Measurements from ENCODE around the gene RDH8. TPM values are rescaled to one million over a fixed set of nuclear protein-coding genes. Genes with fewer than 3 reads are reported as not detected.

The RDH8 gene
- total RNA-seq: not detected in 2 replicates
- 0.06 TPM in 1 of 2 replicates, not detected in the other for polyA plus RNA-seq
- not detected in 2 replicates for polyA plus RNA-seq (2012)
- not detected in 2 replicates for polyA minus RNA-seq (ENCODE audit: low replicate concordance)

GRCh38 chr19:10013316-10013715 is at the start of gene RDH8:
TSS of gene RDH8 (plus strand) at chr19:10013483. CDS start at chr19:10013498, 15 bp downstream.
- Histone ChIP-seq H3K79me2 (ENCODE audit: control insufficient read depth, insufficient read depth, low read length) (peaks cover 2% of the 10 kb centered on the region), H3K36me3 (ENCODE audit: control insufficient read depth, insufficient read depth, low read length) (no peaks in the 10 kb centered on the region), H3K27me3 (ENCODE audit: control insufficient read depth, insufficient read depth, low read length) (no peaks in the 10 kb centered on the region), H2AFZ (ENCODE audit: low read length) (no peak within 1 kb of the TSS), H3K9me3 (ENCODE audit: control insufficient read depth, insufficient read depth, low read depth, low read length) (no peaks in the 10 kb centered on the region), H3K9ac (ENCODE audit: insufficient read depth, low read length) (no peak within 1 kb of the TSS), H3K4me1 (ENCODE audit: control insufficient read depth, extremely low read depth, insufficient read depth, low read length) (peaks cover 9% of the 10 kb centered on the region), H4K20me1 (ENCODE audit: control insufficient read depth, extremely low read depth, insufficient read depth, low read length) (no peaks in the 10 kb centered on the region), H3K27ac (ENCODE audit: insufficient read depth, low read length) (no peak within 1 kb of the TSS), H3K4me3 (replicated peaks in 1 of 4; ENCODE audit: control extremely low read depth in 1 of 4, insufficient read depth in 1 of 4, low read depth in 3 of 4, low read length in 4 of 4) (no peak within 1 kb of the TSS), H3K4me2 (ENCODE audit: extremely low read depth, insufficient read depth, low read length) (no peak within 1 kb of the TSS)
- DNase-seq (ENCODE audit: low read depth in 2 of 2): no peak
- no peak for TF ChIP-seq EZH2 (IDR thresholded peaks at IDR 0.05; ENCODE audit: low read length, missing control alignments)
- TF ChIP-seq CTCF (conservative IDR thresholded peaks at IDR 0.05 in 1 of 2, IDR thresholded peaks at IDR 0.05 in 1 of 2; ENCODE audit: low read depth in 1 of 2, low read length in 2 of 2): no peak

GRCh38 chr19:9966024-9966423 is 47.3 kb upstream of the RDH8 start:
- Histone ChIP-seq H3K27me3 (ENCODE audit: control insufficient read depth, insufficient read depth, low read length) (no peaks in the 10 kb centered on the region), H3K27ac (ENCODE audit: insufficient read depth, low read length) (no peak overlapping the region), H4K20me1 (ENCODE audit: control insufficient read depth, extremely low read depth, insufficient read depth, low read length) (no peaks in the 10 kb centered on the region), H3K36me3 (ENCODE audit: control insufficient read depth, insufficient read depth, low read length) (peaks cover 2% of the 10 kb centered on the region), H3K4me2 (ENCODE audit: extremely low read depth, insufficient read depth, low read length) (no peak overlapping the region), H3K9ac (ENCODE audit: insufficient read depth, low read length) (no peak overlapping the region), H3K79me2 (ENCODE audit: control insufficient read depth, insufficient read depth, low read length) (no peaks in the 10 kb centered on the region), H3K9me3 (ENCODE audit: control insufficient read depth, insufficient read depth, low read depth, low read length) (no peaks in the 10 kb centered on the region), H2AFZ (ENCODE audit: low read length) (no peak overlapping the region), H3K4me1 (ENCODE audit: control insufficient read depth, extremely low read depth, insufficient read depth, low read length) (no peaks in the 10 kb centered on the region), H3K4me3 (replicated peaks in 1 of 4; ENCODE audit: control extremely low read depth in 1 of 4, insufficient read depth in 1 of 4, low read depth in 3 of 4, low read length in 4 of 4) (no peak overlapping the region)
- no peak for TF ChIP-seq EZH2 (IDR thresholded peaks at IDR 0.05; ENCODE audit: low read length, missing control alignments)
- no peak for TF ChIP-seq CTCF (conservative IDR thresholded peaks at IDR 0.05 in 1 of 2, IDR thresholded peaks at IDR 0.05 in 1 of 2; ENCODE audit: low read depth in 1 of 2, low read length in 2 of 2)
- DNase-seq (ENCODE audit: low read depth in 2 of 2): no peak

- no peak overlapping the region for H3K4me3 ChIP-seq (replicated peaks in 1 of 4; ENCODE audit: control extremely low read depth in 1 of 4, insufficient read depth in 1 of 4, low read depth in 3 of 4, low read length in 4 of 4)
- no peak for DNase-seq (ENCODE audit: low read depth in 2 of 2)
- H3K27ac ChIP-seq (ENCODE audit: insufficient read depth, low read length): no peak overlapping the region
- H3K4me2 ChIP-seq (ENCODE audit: extremely low read depth, insufficient read depth, low read length): no peak overlapping the region
- no peaks in the 10 kb centered on the region for H3K9me3 ChIP-seq (ENCODE audit: control insufficient read depth, insufficient read depth, low read depth, low read length)
- no peak for TF ChIP-seq EZH2 (IDR thresholded peaks at IDR 0.05; ENCODE audit: low read length, missing control alignments)
- TF ChIP-seq CTCF (conservative IDR thresholded peaks at IDR 0.05 in 1 of 2, IDR thresholded peaks at IDR 0.05 in 1 of 2; ENCODE audit: low read depth in 1 of 2, low read length in 2 of 2): no peak
- H3K79me2 ChIP-seq (ENCODE audit: control insufficient read depth, insufficient read depth, low read length): no peaks in the 10 kb centered on the region
- H4K20me1 ChIP-seq (ENCODE audit: control insufficient read depth, extremely low read depth, insufficient read depth, low read length): no peaks in the 10 kb centered on the region
- H2AFZ ChIP-seq (ENCODE audit: low read length): no peak overlapping the region
- H3K9ac ChIP-seq (ENCODE audit: insufficient read depth, low read length): no peak overlapping the region
- no peaks in the 10 kb centered on the region for H3K4me1 ChIP-seq (ENCODE audit: control insufficient read depth, extremely low read depth, insufficient read depth, low read length)
- peaks cover 2% of the 10 kb centered on the region for H3K36me3 ChIP-seq (ENCODE audit: control insufficient read depth, insufficient read depth, low read length)
- no peaks in the 10 kb centered on the region for H3K27me3 ChIP-seq (ENCODE audit: control insufficient read depth, insufficient read depth, low read length)
Measured at GRCh38 chr19:9966448-9966847, 46.8 kb upstream of the RDH8 start.

Measured in fibroblast of lung (primary cell).